Measurements from ENCODE around the gene TMEM52B. TPM values are rescaled to one million over a fixed set of nuclear protein-coding genes. Genes with fewer than 3 reads are reported as not detected.

TMEM52B gene
- total RNA-seq, 1 experiment from 2014 or later = 46.0 TPM

- Mint-ChIP-seq H3K27ac (ENCODE audit: unreplicated experiment) (no peak overlapping the region), H3K27me3 (ENCODE audit: insufficient read depth, unreplicated experiment) (no peaks in the 10 kb centered on the region), H3K4me1 (ENCODE audit: low read depth, unreplicated experiment) (peaks cover 6% of the 10 kb centered on the region), H3K36me3 (ENCODE audit: insufficient read depth, unreplicated experiment) (peaks cover 59% of the 10 kb centered on the region), H3K4me3 (ENCODE audit: unreplicated experiment) (no peak overlapping the region), H3K9me3 (ENCODE audit: unreplicated experiment) (no peaks in the 10 kb centered on the region)
- no peak for TF ChIP-seq CTCF (IDR thresholded peaks at IDR 0.05; ENCODE audit: insufficient read depth in 1 of 2, low read depth in 1 of 2, low read length in 1 of 2, severe bottlenecking in 1 of 2, unreplicated experiment in 1 of 2)
- intact Hi-C loops (cut with micrococcal nuclease; ENCODE audit: unreplicated experiment) = no loop called here
- H3K4me1 ChIP-seq = peaks cover 5% of the 10 kb centered on the region; the same call in 1 of the 2 replicates
- POLR2A ChIA-PET = no interaction called here
- CTCF ChIA-PET = no interaction called here
- H3K27me3 ChIP-seq (replicated peaks; ENCODE audit: control insufficient read depth, insufficient read depth, low read length) = no peaks in the 10 kb centered on the region
- no TSS peak for BruUV-seq (replicated peaks)
- no peak overlapping the region for H3K4me3 ChIP-seq (ENCODE audit: low read depth, low read length)
- DNase-seq = no peak
- no peaks in the 10 kb centered on the region for H3K36me3 ChIP-seq (ENCODE audit: control insufficient read depth, insufficient read depth, low read length)
- no peaks in the 10 kb centered on the region; the same call in 1 of the 2 replicates for H3K9me3 ChIP-seq
Measured at GRCh38 chr12:10155966-10156365, 22.9 kb upstream of the TMEM52B start.

- Mint-ChIP-seq H3K4me3 (ENCODE audit: unreplicated experiment) (no peak overlapping the region), H3K9me3 (ENCODE audit: unreplicated experiment) (no peaks in the 10 kb centered on the region), H3K27me3 (ENCODE audit: insufficient read depth, unreplicated experiment) (no peaks in the 10 kb centered on the region), H3K4me1 (ENCODE audit: low read depth, unreplicated experiment) (peaks cover 6% of the 10 kb centered on the region), H3K36me3 (ENCODE audit: insufficient read depth, unreplicated experiment) (peaks cover 65% of the 10 kb centered on the region), H3K27ac (ENCODE audit: unreplicated experiment) (no peak overlapping the region)
- H3K4me1 ChIP-seq = peaks cover 9% of the 10 kb centered on the region; the same call in 1 of the 2 replicates
- H3K4me3 ChIP-seq (ENCODE audit: low read depth, low read length) = no peak overlapping the region
- no TSS peak for BruUV-seq (replicated peaks)
- DNase-seq = no peak
- ChIA-PET CTCF (interaction anchor here (0.6 kb wide), 1 partner anchor 9 kb away, joined by 3 read pairs; no protein-coding TSS in a partner anchor), POLR2A (no interaction called here)
- intact Hi-C loops (cut with micrococcal nuclease; ENCODE audit: unreplicated experiment) = no loop called here
- H3K9me3 ChIP-seq = no peaks in the 10 kb centered on the region; the same call in 1 of the 2 replicates
- TF ChIP-seq CTCF (IDR thresholded peaks at IDR 0.05; ENCODE audit: insufficient read depth in 1 of 2, low read depth in 1 of 2, low read length in 1 of 2, severe bottlenecking in 1 of 2, unreplicated experiment in 1 of 2) = no peak
- H3K36me3 ChIP-seq (ENCODE audit: control insufficient read depth, insufficient read depth, low read length) = no peaks in the 10 kb centered on the region
- no peaks in the 10 kb centered on the region for H3K27me3 ChIP-seq (replicated peaks; ENCODE audit: control insufficient read depth, insufficient read depth, low read length)
Measured at GRCh38 chr12:10158406-10158805, 20.4 kb upstream of the TMEM52B start.

- Histone ChIP-seq H3K36me3 (ENCODE audit: control insufficient read depth, insufficient read depth, low read length) (no peaks in the 10 kb centered on the region), H3K9me3 (no peaks in the 10 kb centered on the region; the same call in 1 of the 2 replicates), H3K4me3 (ENCODE audit: low read depth, low read length) (no peak overlapping the region), H3K4me1 (peaks cover 9% of the 10 kb centered on the region; the same call in 1 of the 2 replicates), H3K27me3 (replicated peaks; ENCODE audit: control insufficient read depth, insufficient read depth, low read length) (no peaks in the 10 kb centered on the region)
- Mint-ChIP-seq H3K27me3 (ENCODE audit: insufficient read depth, unreplicated experiment) (no peaks in the 10 kb centered on the region), H3K4me3 (ENCODE audit: unreplicated experiment) (no peak overlapping the region), H3K4me1 (ENCODE audit: low read depth, unreplicated experiment) (no peaks in the 10 kb centered on the region), H3K27ac (ENCODE audit: unreplicated experiment) (no peak overlapping the region), H3K36me3 (ENCODE audit: insufficient read depth, unreplicated experiment) (peaks cover 62% of the 10 kb centered on the region), H3K9me3 (ENCODE audit: unreplicated experiment) (no peaks in the 10 kb centered on the region)
- CTCF ChIA-PET = interaction anchor here (0.6 to 1.6 kb wide), 3 partner anchors 8 to 30 kb away, joined by 3 to 7 read pairs (median 3); no protein-coding TSS in a partner anchor
- no peak for TF ChIP-seq CTCF (IDR thresholded peaks at IDR 0.05; ENCODE audit: insufficient read depth in 1 of 2, low read depth in 1 of 2, low read length in 1 of 2, severe bottlenecking in 1 of 2, unreplicated experiment in 1 of 2)
- intact Hi-C loops (cut with micrococcal nuclease; ENCODE audit: unreplicated experiment) = no loop called here
- no TSS peak for BruUV-seq (replicated peaks)
- DNase-seq = no peak
- POLR2A ChIA-PET = no interaction called here
Measured at GRCh38 chr12:10159280-10159679, 19.6 kb upstream of the TMEM52B start.

All from Caco-2 (cell line).